Aorta (tissue), 5 donors: ENCODE results near the gene VAMP8. TPM values are rescaled to one million over a fixed set of nuclear protein-coding genes. Genes with fewer than 3 reads are reported as not detected.
"Not testable (repeated sequence)": the region's sequence is repeated elsewhere in the genome, so short reads cannot be mapped to it uniquely, and the experiment has no call there.

ENCODE experiments used
- ATAC-seq: fragments of 200-7000 bp; cut with Tn5 transposase; one replicate; pipeline ENCODE4 v1.9.1; 2022; ENCODE audit warnings: moderate library complexity; ENCODE audit not compliant: low FRiP score
- DNase-seq, 2 donors: peaks; one replicate each; pipeline ENCODE4 v3.0.0-alpha.2; 2020
- H3K27ac ChIP-seq, 2 donors: one replicate each; pipeline ENCODE4 v1.5.1; 2013; ENCODE audit warnings: low read length in 2 of 2, mild to moderate bottlenecking in 2 of 2, moderate library complexity in 2 of 2, control low read depth in 1 of 2, inconsistent platforms in 1 of 2, low read depth in 1 of 2
- H3K27me3 ChIP-seq, 2 donors: one replicate each; pipeline ENCODE4 v1.6.1; 2013; ENCODE audit warnings: control low read depth in 1 of 2, low read length in 1 of 2, mild to moderate bottlenecking in 1 of 2, moderate library complexity in 1 of 2; ENCODE audit not compliant: insufficient read depth in 2 of 2, control insufficient read depth in 1 of 2
- H3K36me3 ChIP-seq, 2 donors: one replicate each; pipeline ENCODE4 v1.6.1; 2013; ENCODE audit warnings: control low read depth in 1 of 2, low read length in 1 of 2, mild to moderate bottlenecking in 1 of 2; ENCODE audit not compliant: insufficient read depth in 2 of 2, control insufficient read depth in 1 of 2
- H3K4me1 ChIP-seq, 2 donors: one replicate each; pipeline ENCODE4 v1.6.1; 2013; ENCODE audit warnings: low read length in 2 of 2, control low read depth in 1 of 2, mild to moderate bottlenecking in 1 of 2, moderate library complexity in 1 of 2; ENCODE audit not compliant: insufficient read depth in 2 of 2, control insufficient read depth in 1 of 2
- H3K4me3 ChIP-seq, 2 donors: one replicate each; pipeline ENCODE4 v1.5.1; 2013; ENCODE audit warnings: low read length in 2 of 2, control low read depth in 1 of 2, mild to moderate bottlenecking in 1 of 2
- H3K9me3 ChIP-seq: one replicate; pipeline ENCODE4 v1.6.1; 2013; ENCODE audit warnings: mild to moderate bottlenecking, low read length; ENCODE audit not compliant: control insufficient read depth
- WGBS, 2 donors: extraction: QIAGEN DNeasy Blood & Tissue Kit; methylation state at CpG; one replicate each; pipeline ENCODE4 v1.1.7; 2013; 5-methylcytosine and 5-hydroxymethylcytosine counted together
- intact Hi-C, 2 donors: fragments of 100-400 bp; cut with DNase I; formaldehyde crosslinking; loops; one replicate each; pipeline versions ENCODE4 v1.14.2 to v1.15.0; 2022
- polyA plus RNA-seq, 2 donors: library from polyadenylated mRNA; stranded (reverse); fragments of 200-250 nt; gene quantifications; one replicate each; pipeline ENCODE4 v1.2.3, GENCODE V29; 2013
- total RNA-seq, 2 donors: library from RNA; stranded (reverse); fragmentation: NEBNext Ultra II Directional; extraction: Animal tissue kit (Norgen Biotek cat#: 25700); gene quantifications; one replicate each; pipeline ENCODE4 v1.2.1, GENCODE V29; 2021
- donor health status: healthy with polysubstance abuse.
- donor health status: Bipolar disorder and iron deficiency.
- donor health status: DM: no; HTN: no; CAD: no.
- donor health status: DM: no; HTN: no; CAD: no.
- donor health status: DM: yes; HTN: yes; CAD: no.

VAMP8 gene
- total and polyA plus RNA-seq, 4 donors, result 23.9 to 256 (median 42.0) TPM

DNA sequence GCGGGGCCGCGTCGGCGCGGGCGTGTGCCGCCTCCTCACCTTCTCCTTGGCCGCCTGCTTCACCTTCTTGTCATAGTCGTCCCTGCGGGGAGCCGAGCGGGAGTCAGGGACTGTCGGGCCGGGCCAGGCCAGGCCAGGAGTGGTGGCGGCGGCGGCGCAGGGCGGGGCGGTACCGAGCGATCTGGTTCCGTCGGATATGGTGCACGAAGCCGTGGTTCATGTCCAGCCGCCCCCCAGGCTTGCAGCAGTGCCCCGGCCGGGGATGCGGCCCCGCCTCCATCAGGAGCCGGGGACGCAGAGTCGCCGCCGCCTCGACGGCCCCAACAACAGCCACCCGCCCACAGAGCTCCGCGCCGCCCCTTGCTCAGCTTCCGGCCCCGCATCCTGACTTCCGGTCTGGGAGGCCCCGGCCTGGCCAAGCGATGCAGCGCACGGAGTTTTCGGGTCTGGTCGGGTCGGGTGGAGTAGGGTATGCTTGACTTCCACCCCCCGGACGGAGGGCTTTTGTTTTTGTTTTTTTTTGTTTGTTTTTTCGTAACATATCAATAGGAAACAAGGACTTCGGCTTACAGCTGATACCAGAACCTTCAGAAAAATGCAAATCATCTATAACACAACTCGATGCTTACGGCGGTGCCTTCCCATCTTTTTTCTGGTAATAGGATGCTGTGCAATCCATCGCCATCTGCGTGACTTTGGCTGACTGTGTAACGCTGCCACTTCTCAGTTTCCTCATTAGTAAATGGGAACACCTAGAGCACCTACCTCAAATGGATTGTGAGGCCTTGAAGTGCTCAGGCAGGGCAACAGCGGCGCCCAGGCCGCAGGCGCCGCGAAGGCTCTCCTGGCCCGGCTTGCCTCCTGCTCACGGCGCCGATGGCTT lies 34.6 kb downstream of the VAMP8 start, which contains the start of gene C2orf68:
Gene C2orf68, minus strand, starts transcription at position 362 of the 883 bp plus-strand sequence. Its CDS starts 82 bp downstream, at position 280.
- no peaks in the 10 kb centered on the region for H3K9me3 ChIP-seq
- no peaks in the 10 kb centered on the region for H3K27me3 ChIP-seq
- WGBS, 2 donors, result 7 to 8% methylated on average over 72 to 73 of the region's 73 CpGs
- peak within 1 kb of the TSS in 1 of 2 donors; percentile 45 for H3K27ac ChIP-seq
- peaks cover 1 to 5% of the 10 kb centered on the region in 2 donors for H3K36me3 ChIP-seq
- peaks cover 0 to 4% of the 10 kb centered on the region in 2 donors for H3K4me1 ChIP-seq
- peak within 1 kb of the TSS; percentile 74 to 91 for H3K4me3 ChIP-seq
- DNase-seq, result peak; percentile 96 to 97
- intact Hi-C loops, result no loop called here
- ATAC-seq, result peak; percentile 93

GRCh38 chr2:85613717-85614515 lies 36.5 kb downstream of the VAMP8 start:
- ATAC-seq (no peak), DNase-seq (no peak)
- H3K4me1 ChIP-seq, result peaks cover 0 to 4% of the 10 kb centered on the region in 2 donors
- no peaks in the 10 kb centered on the region for H3K27me3 ChIP-seq
- no peak overlapping the region for H3K27ac ChIP-seq
- intact Hi-C loops, result no loop called here
- no peaks in the 10 kb centered on the region for H3K9me3 ChIP-seq
- 85 to 86% methylated on average over 10 of the region's 10 CpGs for WGBS, 2 donors
- no peak overlapping the region for H3K4me3 ChIP-seq
- peaks cover 0 to 3% of the 10 kb centered on the region in 2 donors for H3K36me3 ChIP-seq

- 92 to 96% methylated on average over 7 of the region's 7 CpGs for WGBS, 2 donors
- H3K36me3 ChIP-seq, H3K4me1 ChIP-seq, H3K4me3 ChIP-seq, H3K9me3 ChIP-seq, DNase-seq, H3K27me3 ChIP-seq, ATAC-seq, H3K27ac ChIP-seq: not testable (repeated sequence)
- intact Hi-C loops, result loop anchor here in 1 of 2 donors (5.0 kb wide), 2 partner anchors 52 to 578 kb away; partner anchors contain the start of gene GGCX
These were observed 37.4 kb downstream of the VAMP8 start for GRCh38 chr2:85614757-85615156.

GRCh38 chr2:85615413-85615728 lies 38.0 kb downstream of the VAMP8 start:
- no peak for DNase-seq
- Histone ChIP-seq H3K4me1 (peaks cover 0 to under 1% of the 10 kb centered on the region in 2 donors), H3K27me3 (no peaks in the 10 kb centered on the region), H3K9me3 (no peaks in the 10 kb centered on the region), H3K4me3 (no peak overlapping the region), H3K36me3 (peaks cover 0 to 2% of the 10 kb centered on the region in 2 donors), H3K27ac (no peak overlapping the region)
- intact Hi-C loops, result loop anchor here in 1 of 2 donors (5.0 kb wide), 2 partner anchors 53 to 577 kb away; partner anchors contain the start of gene GGCX
- 80 to 85% methylated on average over 17 of the region's 17 CpGs for WGBS, 2 donors
- ATAC-seq, result no peak

DNA sequence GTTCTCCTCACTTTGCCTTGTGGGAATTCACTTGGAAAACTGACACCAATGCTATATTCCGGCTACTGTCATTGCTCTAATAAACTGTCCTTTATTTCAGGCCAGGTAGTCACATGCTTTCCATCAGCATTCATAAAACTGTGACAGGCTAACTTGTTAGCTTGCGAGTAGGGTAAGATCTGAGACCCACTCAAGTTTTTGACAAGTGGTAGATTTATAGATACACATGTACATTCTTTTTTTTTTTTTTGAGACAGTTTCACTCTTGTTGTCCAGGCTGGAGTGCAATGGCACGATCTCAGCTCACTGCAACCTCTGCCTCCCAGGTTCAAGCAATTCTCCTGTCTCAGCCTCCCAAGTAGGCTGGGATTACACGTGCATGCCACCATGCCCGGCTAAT lies 40.3 kb downstream of the VAMP8 start:
- not testable (repeated sequence) for H3K4me3 ChIP-seq, H3K27ac ChIP-seq, H3K9me3 ChIP-seq, H3K27me3 ChIP-seq, DNase-seq, H3K36me3 ChIP-seq, H3K4me1 ChIP-seq, ATAC-seq
- WGBS, 2 donors, result 89% methylated on average over 5 of the region's 5 CpGs
- intact Hi-C loops, result loop anchor here in 1 of 2 donors (5.0 kb wide), 2 partner anchors 55 to 575 kb away; partner anchors contain the start of gene GGCX

- H3K9me3 ChIP-seq, result no peaks in the 10 kb centered on the region
- no peaks in the 10 kb centered on the region for H3K4me1 ChIP-seq
- intact Hi-C loops, result loop anchor here in 1 of 2 donors (5.0 kb wide), 2 partner anchors 57 to 573 kb away; partner anchors contain the start of gene GGCX
- no peak overlapping the region for H3K4me3 ChIP-seq
- H3K36me3 ChIP-seq, result peaks cover 2 to 4% of the 10 kb centered on the region in 2 donors
- no peak overlapping the region for H3K27ac ChIP-seq
- DNase-seq (no peak), ATAC-seq (no peak)
- H3K27me3 ChIP-seq, result no peaks in the 10 kb centered on the region
- WGBS, 2 donors, result 90 to 93% methylated on average over 6 of the region's 6 CpGs
These were observed 42.2 kb downstream of the VAMP8 start for GRCh38 chr2:85619617-85620016.

GRCh38 chr2:85621338-85621737 lies 44.0 kb downstream of the VAMP8 start:
- Histone ChIP-seq H3K27me3 (no peaks in the 10 kb centered on the region), H3K9me3 (no peaks in the 10 kb centered on the region), H3K27ac (no peak overlapping the region), H3K36me3 (peaks cover 2 to 11% of the 10 kb centered on the region in 2 donors), H3K4me1 (no peaks in the 10 kb centered on the region), H3K4me3 (no peak overlapping the region)
- 89 to 91% methylated on average over 1 of the region's 1 CpG for whole genome bisulfite sequencing, 2 donors
- intact Hi-C loops, result no loop called here
- DNase-seq (no peak), ATAC-seq (no peak)

GRCh38 chr2:85623991-85624390 lies 46.6 kb downstream of the VAMP8 start:
- DNase-seq (no peak), ATAC-seq (no peak)
- Histone ChIP-seq H3K27ac (no peak overlapping the region), H3K36me3 (peaks cover 7 to 11% of the 10 kb centered on the region in 2 donors), H3K9me3 (no peaks in the 10 kb centered on the region), H3K27me3 (no peaks in the 10 kb centered on the region), H3K4me1 (no peaks in the 10 kb centered on the region), H3K4me3 (no peak overlapping the region)
- intact Hi-C loops, result no loop called here
- WGBS, 2 donors, result 69 to 75% methylated on average over 5 of the region's 5 CpGs
